HCT116 (cell line): ENCODE data around the gene PHF20. TPM values are rescaled to one million over a fixed set of nuclear protein-coding genes. Genes with fewer than 3 reads are reported as not detected.

Source experiments
- ATAC-seq: fragments of 200-7000 bp; cut with Tn5 transposase; 2 replicates; pipeline ENCODE4 v1.9.1; 2020; ENCODE audit warnings: mild to moderate bottlenecking, moderate library complexity
- BruUV-seq: library from RNA; stranded (reverse); fragments of 400-500 nt; replicated peaks from 2 replicates; lab custom pipeline; 2021; lab: Mats Ljungman, UMichigan
- CTCF ChIA-PET: fragments of 300-600 bp; sonication (Branson Sonifier 250); formaldehyde crosslinking; loops from one replicate; lab custom pipeline; 2021; ENCODE audit warnings: antibody characterized with exemption; lab: Charles Lee
- POLR2A ChIA-PET: fragments of 300-600, 350-600 bp; sonication (Branson Sonifier 250); formaldehyde crosslinking; loops from one replicate; lab custom pipeline; 2021; ENCODE audit warnings: antibody characterized with exemption; lab: Charles Lee
- RAD21 ChIA-PET, 2 experiments: fragments of 300-600 bp; sonication (Branson Sonifier 250); formaldehyde crosslinking; loops; one replicate each; lab custom pipeline; 2023; ENCODE audit warnings: low total read pairs in 2 of 2; ENCODE audit not compliant: uncharacterized antibody in 2 of 2, unreplicated experiment in 2 of 2, low non-redundant PET in 1 of 2; lab: Charles Lee
- DNase-seq: peaks from one replicate; pipeline ENCODE4 v3.0.0-alpha.2; 2010; ENCODE audit warnings: low read depth, low spot score
- H2AFZ ChIP-seq: fragments of 200-600 bp; shearing (Covaris generic), sonication (generic); 2 replicates; pipeline ENCODE4 v1.6.1; 2017; ENCODE audit warnings: low read depth, mixed run types, mixed read lengths, antibody characterized with exemption, low read length; ENCODE audit not compliant: poor library complexity, severe bottlenecking
- H3K27ac ChIP-seq: 2 replicates; pipeline ENCODE4 v1.5.1; 2012; ENCODE audit warnings: low read depth, low read length
- H3K27me3 ChIP-seq: fragments of 200-600 bp; sonication (generic); 2 replicates; pipeline ENCODE4 v1.6.1; 2016; ENCODE audit warnings: mixed run types, low read length, mixed read lengths; ENCODE audit not compliant: insufficient read depth
- H3K36me3 ChIP-seq, 2 experiments: fragments of 200-500 bp in 1 of 2; fragments of 200-600 bp in 1 of 2; sonication (Bioruptor generic) in 1 of 2; sonication (generic) in 1 of 2; 2 replicates each; pipeline versions ENCODE4 v1.5.1 to v1.6.1; 2014 to 2016; ENCODE audit warnings: low read length in 2 of 2, inconsistent platforms in 1 of 2, mixed read lengths in 1 of 2, mixed run types in 1 of 2; ENCODE audit not compliant: insufficient read depth in 2 of 2, control insufficient read depth in 1 of 2
- H3K4me1 ChIP-seq, 2 experiments: fragments of 200-600 bp in 1 of 2; sonication (generic) in 1 of 2; 2 replicates each; pipeline versions ENCODE4 v1.5.1 to v1.6.1; 2012 to 2017; ENCODE audit warnings: low read length in 2 of 2, inconsistent platforms in 1 of 2, mild to moderate bottlenecking in 1 of 2, mixed read lengths in 1 of 2, mixed run types in 1 of 2, moderate library complexity in 1 of 2; ENCODE audit not compliant: insufficient read depth in 2 of 2, control insufficient read depth in 1 of 2
- H3K4me2 ChIP-seq: fragments of 200-600 bp; sonication (generic); 2 replicates; pipeline ENCODE4 v1.6.1; 2017; ENCODE audit warnings: mixed run types, low read length, mixed read lengths
- H3K4me3 ChIP-seq, 2 experiments: fragments of 200-600 bp in 1 of 2; sonication (generic) in 1 of 2; replicated peaks in 1 of 2; 2 replicates each; pipeline ENCODE4 v1.5.1; 2011 to 2016; ENCODE audit warnings: low read length in 2 of 2, control low read depth in 1 of 2, low read depth in 1 of 2, mild to moderate bottlenecking in 1 of 2, mixed read lengths in 1 of 2, mixed run types in 1 of 2
- H3K79me2 ChIP-seq: fragments of 200-600 bp; sonication (generic); 2 replicates; pipeline ENCODE4 v1.6.1; 2017; ENCODE audit warnings: mild to moderate bottlenecking, mixed run types, low read length, moderate library complexity, mixed read lengths; ENCODE audit not compliant: insufficient read depth
- H3K9ac ChIP-seq: fragments of 200-600 bp; sonication (generic); 2 replicates; pipeline ENCODE4 v1.6.1; 2016; ENCODE audit warnings: low read length, mixed read lengths
- H3K9me2 ChIP-seq: fragments of 200-600 bp; sonication (generic), shearing (Covaris generic); 2 replicates; pipeline ENCODE4 v1.6.1; 2017; ENCODE audit warnings: mixed run types, mild to moderate bottlenecking, moderate library complexity; ENCODE audit not compliant: insufficient read depth
- H3K9me3 ChIP-seq, 2 experiments: fragments of 200-500 bp in 1 of 2; fragments of 200-600 bp in 1 of 2; sonication (Bioruptor generic) in 1 of 2; sonication (generic) in 1 of 2; 2 replicates each; pipeline ENCODE4 v1.6.1; 2014 to 2017; ENCODE audit warnings: low read length in 2 of 2, mixed read lengths in 2 of 2, inconsistent platforms in 1 of 2, low read depth in 1 of 2, mild to moderate bottlenecking in 1 of 2, mixed run types in 1 of 2, moderate library complexity in 1 of 2; ENCODE audit not compliant: control insufficient read depth in 1 of 2, insufficient read depth in 1 of 2
- H4K20me1 ChIP-seq: fragments of 200-600 bp; sonication (generic), shearing (Covaris generic); 2 replicates; pipeline ENCODE4 v1.6.1; 2017; ENCODE audit warnings: mixed run types, mild to moderate bottlenecking, moderate library complexity; ENCODE audit not compliant: insufficient read depth
- CEBPB ChIP-seq: IDR thresholded peaks from 2 replicates; pipeline ENCODE4 v1.6.1; 2012; ENCODE audit warnings: low read depth
- CTCF ChIP-seq, 3 experiments: fragments of 200-600 bp in 1 of 3; sonication (generic) in 1 of 3; IDR thresholded peaks in 2 of 3; conservative IDR thresholded peaks in 1 of 3; 2 replicates each; pipeline ENCODE4 v1.5.1; 2012 to 2017; ENCODE audit warnings: low read depth in 2 of 3, low read length in 2 of 3, antibody characterized with exemption in 1 of 3, borderline replicate concordance in 1 of 3, control low read depth in 1 of 3, mild to moderate bottlenecking in 1 of 3, mixed read lengths in 1 of 3, mixed run types in 1 of 3, moderate library complexity in 1 of 3; ENCODE audit not compliant: insufficient read depth in 1 of 3
- EGR1 ChIP-seq: IDR thresholded peaks from 2 replicates; pipeline ENCODE4 v1.6.1; 2012; ENCODE audit warnings: low read depth
- ELF1 ChIP-seq: IDR thresholded peaks from 2 replicates; pipeline ENCODE4 v1.6.1; 2012; ENCODE audit warnings: low read depth, borderline replicate concordance
- EZH2 ChIP-seq: fragments of 200-600 bp; sonication (generic); IDR thresholded peaks from 2 replicates; pipeline ENCODE4 v1.6.1; 2017; ENCODE audit warnings: antibody characterized with exemption, mixed run types
- EZH2phosphoT487 ChIP-seq: fragments of 200-600 bp; IDR thresholded peaks from 2 replicates; pipeline ENCODE4 v1.6.1; 2018; ENCODE audit warnings: antibody characterized with exemption, borderline replicate concordance
- FOSL1 ChIP-seq: IDR thresholded peaks from 2 replicates; pipeline ENCODE4 v1.6.1; 2012; ENCODE audit warnings: low read depth
- JUND ChIP-seq: IDR thresholded peaks from 2 replicates; pipeline ENCODE4 v1.6.1; 2012
- MAX ChIP-seq: IDR thresholded peaks from 2 replicates; pipeline ENCODE4 v1.6.1; 2012
- POLR2A ChIP-seq: IDR thresholded peaks from 2 replicates; pipeline ENCODE4 v1.7.0; 2011; ENCODE audit warnings: borderline replicate concordance; ENCODE audit not compliant: insufficient read depth, insufficient read length; ENCODE audit errors: extremely low read depth
- POLR2AphosphoS5 ChIP-seq: IDR thresholded peaks from 2 replicates; pipeline ENCODE4 v1.6.1; 2011; ENCODE audit warnings: mild to moderate bottlenecking, low read depth, low read length, moderate library complexity
- RAD21 ChIP-seq: IDR thresholded peaks from 2 replicates; pipeline ENCODE4 v1.6.1; 2012; ENCODE audit warnings: low read depth, mild to moderate bottlenecking
- SIN3A ChIP-seq: IDR thresholded peaks from 2 replicates; pipeline ENCODE4 v1.6.1; 2012; ENCODE audit warnings: low read depth
- SRF ChIP-seq: IDR thresholded peaks from 2 replicates; pipeline ENCODE4 v1.6.1; 2012; ENCODE audit warnings: low read depth
- TCF7L2 ChIP-seq: IDR thresholded peaks from 2 replicates; pipeline ENCODE4 v1.7.0; 2011; ENCODE audit warnings: borderline replicate concordance, inconsistent platforms; ENCODE audit not compliant: insufficient read depth, insufficient read length; ENCODE audit errors: extremely low read depth
- YY1 ChIP-seq: IDR thresholded peaks from 2 replicates; pipeline ENCODE4 v1.6.1; 2011; ENCODE audit warnings: low read length, low read depth, moderate library complexity, mild to moderate bottlenecking; ENCODE audit not compliant: insufficient replicate concordance; ENCODE audit errors: extremely low read depth
- ZNF274 ChIP-seq: fragments of 200-500 bp; sonication (Bioruptor generic); IDR thresholded peaks from 2 replicates; pipeline ENCODE4 v1.6.1; 2014; ENCODE audit warnings: mild to moderate bottlenecking, low read depth, low read length, inconsistent platforms
- intact Hi-C: fragments of 100-400 bp; cut with micrococcal nuclease; formaldehyde crosslinking; loops from 2 replicates; pipeline ENCODE4 v1.10.0; 2022
- total RNA-seq: library from RNA; stranded (reverse); gene quantifications from one replicate; pipeline ENCODE4 v1.2.1, GENCODE V29; 2021; ENCODE audit not compliant: unreplicated experiment
- TF ChIP-seq, protein P1 (sequence below): IDR thresholded peaks from 2 replicates; pipeline ENCODE4 v1.6.1; 2012
- TF ChIP-seq, protein P2 (sequence below): IDR thresholded peaks from 2 replicates; pipeline ENCODE4 v1.6.1; 2011; ENCODE audit warnings: mild to moderate bottlenecking, low read length, moderate library complexity; ENCODE audit not compliant: insufficient replicate concordance; ENCODE audit errors: extremely low read depth

The PHF20 gene
- total RNA-seq, 1 experiment from 2014 or later = 40.8 TPM

DNA sequence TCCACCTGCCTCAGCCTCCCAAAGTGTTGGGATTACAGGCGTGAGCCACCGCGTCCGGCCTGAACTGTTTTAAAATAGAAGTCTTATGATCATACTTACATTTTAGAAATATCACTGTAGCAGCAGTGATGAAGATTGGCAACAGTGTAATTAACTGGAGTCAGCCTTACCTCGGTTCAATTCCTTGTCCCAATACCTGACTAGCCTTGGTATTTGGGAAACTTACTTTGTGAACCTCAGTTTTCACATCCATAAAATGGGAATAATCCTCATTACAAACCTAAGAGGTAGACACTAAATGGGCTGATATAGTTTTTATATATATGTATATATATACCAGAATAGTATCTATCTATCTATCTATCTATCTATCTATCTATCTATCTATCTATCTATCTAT lies 19.3 kb downstream of the PHF20 start:
- no peaks in the 10 kb centered on the region; the same call in 1 of the 2 replicates for H4K20me1 ChIP-seq
- no peaks in the 10 kb centered on the region for H3K9me3 ChIP-seq
- TF ChIP-seq RAD21 (no peak), SIN3A (no peak), FOSL1 (no peak), POLR2AphosphoS5 (no peak), ELF1 (no peak), MAX (no peak), TCF7L2 (no peak), EZH2 (no peak)
- TF ChIP-seq, all 23 proteins: peak for 0
- H3K9me2 ChIP-seq = no peaks in the 10 kb centered on the region
- ChIA-PET POLR2A (no interaction called here), RAD21 (no interaction called here), CTCF (no interaction called here)
- no peaks in the 10 kb centered on the region for H3K36me3 ChIP-seq
- H3K4me2 ChIP-seq = no peak overlapping the region
- intact Hi-C loops = no loop called here
- 0 out of 2 replicates have a peak, but pooled peaks cover 8% of the 10 kb centered on the region for H3K79me2 ChIP-seq
- no peaks in the 10 kb centered on the region for H3K27me3 ChIP-seq
- no peak overlapping the region for H3K4me3 ChIP-seq
- BruUV-seq = no TSS peak
- no peak overlapping the region for H2AFZ ChIP-seq
- DNase-seq (no peak), ATAC-seq (no peak)
- no peak overlapping the region for H3K9ac ChIP-seq
- no peak overlapping the region for H3K27ac ChIP-seq
- no peaks in the 10 kb centered on the region for H3K4me1 ChIP-seq

- H3K9me2 ChIP-seq = no peaks in the 10 kb centered on the region
- POLR2A ChIA-PET = no interaction called here
- no peak overlapping the region for H3K9ac ChIP-seq
- H3K4me3 ChIP-seq = no peak overlapping the region
- no peak for DNase-seq
- no peak overlapping the region for H2AFZ ChIP-seq
- intact Hi-C loops = no loop called here
- H3K79me2 ChIP-seq = peaks cover 15% of the 10 kb centered on the region
- no peaks in the 10 kb centered on the region for H3K4me1 ChIP-seq
- H3K27me3 ChIP-seq = no peaks in the 10 kb centered on the region
- TF ChIP-seq POLR2A (no peak), JUND (no peak), EGR1 (no peak), SRF (no peak), CEBPB (no peak), ZNF274 (no peak), YY1 (no peak), POLR2AphosphoS5 (no peak), CTCF (IDR thresholded peaks at IDR 0.05 in 2 of 3, conservative IDR thresholded peaks at IDR 0.05 in 1 of 3; ENCODE audit: borderline replicate concordance in 1 of 3, insufficient read depth in 1 of 3, low read depth in 2 of 3, low read length in 2 of 3) (no peak), EZH2phosphoT487 (no peak)
- TF ChIP-seq, protein P1, sequence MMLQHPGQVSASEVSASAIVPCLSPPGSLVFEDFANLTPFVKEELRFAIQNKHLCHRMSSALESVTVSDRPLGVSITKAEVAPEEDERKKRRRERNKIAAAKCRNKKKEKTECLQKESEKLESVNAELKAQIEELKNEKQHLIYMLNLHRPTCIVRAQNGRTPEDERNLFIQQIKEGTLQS = no peak
- TF ChIP-seq, protein P2, sequence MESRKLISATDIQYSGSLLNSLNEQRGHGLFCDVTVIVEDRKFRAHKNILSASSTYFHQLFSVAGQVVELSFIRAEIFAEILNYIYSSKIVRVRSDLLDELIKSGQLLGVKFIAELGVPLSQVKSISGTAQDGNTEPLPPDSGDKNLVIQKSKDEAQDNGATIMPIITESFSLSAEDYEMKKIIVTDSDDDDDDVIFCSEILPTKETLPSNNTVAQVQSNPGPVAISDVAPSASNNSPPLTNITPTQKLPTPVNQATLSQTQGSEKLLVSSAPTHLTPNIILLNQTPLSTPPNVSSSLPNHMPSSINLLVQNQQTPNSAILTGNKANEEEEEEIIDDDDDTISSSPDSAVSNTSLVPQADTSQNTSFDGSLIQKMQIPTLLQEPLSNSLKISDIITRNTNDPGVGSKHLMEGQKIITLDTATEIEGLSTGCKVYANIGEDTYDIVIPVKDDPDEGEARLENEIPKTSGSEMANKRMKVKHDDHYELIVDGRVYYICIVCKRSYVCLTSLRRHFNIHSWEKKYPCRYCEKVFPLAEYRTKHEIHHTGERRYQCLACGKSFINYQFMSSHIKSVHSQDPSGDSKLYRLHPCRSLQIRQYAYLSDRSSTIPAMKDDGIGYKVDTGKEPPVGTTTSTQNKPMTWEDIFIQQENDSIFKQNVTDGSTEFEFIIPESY = no peak
- peaks cover 5% of the 10 kb centered on the region; the same call in 1 of the 2 replicates for H4K20me1 ChIP-seq
- no peaks in the 10 kb centered on the region for H3K36me3 ChIP-seq
- BruUV-seq = no TSS peak
- RAD21 ChIA-PET = no interaction called here
- ATAC-seq = no peak
- H3K9me3 ChIP-seq = no peaks in the 10 kb centered on the region
- CTCF ChIA-PET = no interaction called here
- H3K27ac ChIP-seq = no peak overlapping the region
- no peak overlapping the region for H3K4me2 ChIP-seq
Measured at GRCh38 chr20:35791821-35792220, 20.0 kb downstream of the PHF20 start.
